OCI-LY3 (cell line): Measurements from ENCODE around the gene ISOC2.

Source experiments
- H2AFZ ChIP-seq: fragments of 200-600, 300-600 bp; shearing (Covaris generic); 2 replicates; pipeline ENCODE4 v1.6.0; 2014; ENCODE audit warnings: antibody characterized with exemption, low read depth, low read length
- H3K27ac ChIP-seq: fragments of 200-600, 300-600 bp; sonication (generic); 2 replicates; pipeline ENCODE4 v1.5.1; 2014; ENCODE audit warnings: mild to moderate bottlenecking, low read length, moderate library complexity, mixed read lengths
- H3K27me3 ChIP-seq: fragments of 200-600, 300-600 bp; sonication (generic); 2 replicates; pipeline ENCODE4 v1.6.1; 2014; ENCODE audit warnings: low read depth, low read length, mixed read lengths
- H3K36me3 ChIP-seq: fragments of 200-600, 300-600 bp; sonication (generic); replicated peaks from 2 replicates; pipeline ENCODE3; 2014; ENCODE audit warnings: low read depth, low read length, mixed read lengths
- H3K4me1 ChIP-seq: fragments of 300-600, 200-600 bp; sonication (generic); 2 replicates; pipeline ENCODE4 v1.6.1; 2014; ENCODE audit warnings: low read length, mixed read lengths
- H3K4me2 ChIP-seq: fragments of 200-600, 300-600 bp; sonication (generic); 2 replicates; pipeline ENCODE4 v1.6.1; 2014; ENCODE audit warnings: low read length, mixed read lengths
- H3K4me3 ChIP-seq: fragments of 300-600, 200-600 bp; sonication (generic); 2 replicates; pipeline ENCODE4 v1.5.1; 2014; ENCODE audit warnings: antibody characterized with exemption, mild to moderate bottlenecking, low read length, moderate library complexity
- H3K79me2 ChIP-seq: fragments of 300-600, 200-600 bp; shearing (Covaris generic); 2 replicates; pipeline ENCODE4 v1.6.1; 2014; ENCODE audit warnings: mild to moderate bottlenecking, low read length, mixed read lengths
- H3K9ac ChIP-seq: fragments of 300-600, 200-600 bp; shearing (Covaris generic); 2 replicates; pipeline ENCODE4 v1.6.0; 2014; ENCODE audit warnings: mild to moderate bottlenecking, low read length, moderate library complexity
- H3K9me3 ChIP-seq: fragments of 200-600, 300-600 bp; shearing (Covaris generic); 2 replicates; pipeline ENCODE4 v1.6.1; 2014; ENCODE audit warnings: low read length, mixed read lengths; ENCODE audit not compliant: insufficient read depth
- H4K20me1 ChIP-seq: fragments of 200-600, 300-600 bp; sonication (generic); 2 replicates; pipeline ENCODE4 v1.6.1; 2016; ENCODE audit warnings: low read length, mixed read lengths; ENCODE audit not compliant: insufficient read depth
- EZH2phosphoT487 ChIP-seq: fragments of 200-600 bp; shearing (Covaris generic); IDR thresholded peaks from 2 replicates; pipeline ENCODE4 v1.6.1; 2018; ENCODE audit warnings: antibody characterized with exemption, mixed run types, low read depth
- TF ChIP-seq, protein P1 (sequence below): fragments of 200-600, 300-600 bp; sonication (generic); IDR thresholded peaks from 2 replicates; pipeline ENCODE4 v1.5.1; 2014; ENCODE audit warnings: antibody characterized with exemption, low read length, low read depth

The ISOC2 gene

DNA sequence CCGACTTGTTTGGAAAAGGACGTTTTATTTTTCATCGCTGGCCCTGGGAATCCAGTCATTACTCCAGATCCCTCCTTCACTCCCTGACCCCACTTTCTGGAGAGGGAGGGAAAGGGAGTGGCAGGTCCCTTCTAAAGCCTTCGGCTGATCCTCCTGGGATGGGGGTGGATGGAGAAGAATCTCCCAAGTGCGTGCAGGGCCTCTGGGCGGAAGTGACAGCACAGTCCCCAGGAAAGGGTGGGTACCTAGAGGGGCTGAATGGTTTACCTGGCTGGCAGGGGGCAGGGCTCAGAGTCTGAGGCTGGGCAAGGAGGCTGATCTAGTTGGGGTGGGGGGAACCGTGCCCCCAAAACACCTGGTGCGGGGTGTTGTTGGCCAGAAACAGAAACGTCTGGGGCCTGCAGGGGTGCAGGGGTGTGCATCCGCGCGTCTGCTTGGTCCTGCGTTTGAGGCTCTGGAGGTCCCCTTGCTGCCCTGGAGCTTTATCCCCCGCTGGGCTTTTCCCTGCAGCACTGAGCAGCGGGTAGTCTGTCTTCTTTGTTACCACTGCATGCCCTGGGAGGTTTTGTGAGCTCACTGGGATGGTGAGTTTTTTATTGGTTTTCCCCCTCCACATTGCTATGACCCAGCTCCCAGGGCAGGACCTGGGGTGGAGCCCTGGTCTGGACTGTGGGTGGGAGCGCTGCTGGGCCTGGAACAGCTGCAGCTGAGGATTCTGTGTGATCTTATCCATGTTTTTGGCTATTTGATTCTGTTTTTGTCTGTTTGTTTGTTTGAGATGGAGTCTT, 12.0 kb upstream of the ISOC2 start:
- H3K27ac ChIP-seq = no peak overlapping the region
- peaks cover 10% of the 10 kb centered on the region for H3K4me1 ChIP-seq
- H3K79me2 ChIP-seq = peaks cover 9% of the 10 kb centered on the region
- H2AFZ ChIP-seq = no peak overlapping the region
- no peak overlapping the region for H3K4me3 ChIP-seq
- H3K27me3 ChIP-seq = no peaks in the 10 kb centered on the region
- H3K4me2 ChIP-seq = no peak overlapping the region
- TF ChIP-seq, protein P1, sequence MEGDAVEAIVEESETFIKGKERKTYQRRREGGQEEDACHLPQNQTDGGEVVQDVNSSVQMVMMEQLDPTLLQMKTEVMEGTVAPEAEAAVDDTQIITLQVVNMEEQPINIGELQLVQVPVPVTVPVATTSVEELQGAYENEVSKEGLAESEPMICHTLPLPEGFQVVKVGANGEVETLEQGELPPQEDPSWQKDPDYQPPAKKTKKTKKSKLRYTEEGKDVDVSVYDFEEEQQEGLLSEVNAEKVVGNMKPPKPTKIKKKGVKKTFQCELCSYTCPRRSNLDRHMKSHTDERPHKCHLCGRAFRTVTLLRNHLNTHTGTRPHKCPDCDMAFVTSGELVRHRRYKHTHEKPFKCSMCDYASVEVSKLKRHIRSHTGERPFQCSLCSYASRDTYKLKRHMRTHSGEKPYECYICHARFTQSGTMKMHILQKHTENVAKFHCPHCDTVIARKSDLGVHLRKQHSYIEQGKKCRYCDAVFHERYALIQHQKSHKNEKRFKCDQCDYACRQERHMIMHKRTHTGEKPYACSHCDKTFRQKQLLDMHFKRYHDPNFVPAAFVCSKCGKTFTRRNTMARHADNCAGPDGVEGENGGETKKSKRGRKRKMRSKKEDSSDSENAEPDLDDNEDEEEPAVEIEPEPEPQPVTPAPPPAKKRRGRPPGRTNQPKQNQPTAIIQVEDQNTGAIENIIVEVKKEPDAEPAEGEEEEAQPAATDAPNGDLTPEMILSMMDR = no peak
- TF ChIP-seq EZH2phosphoT487 = no peak
- no peaks in the 10 kb centered on the region for H3K36me3 ChIP-seq
- H3K9ac ChIP-seq = no peak overlapping the region
- no peaks in the 10 kb centered on the region for H3K9me3 ChIP-seq
- H4K20me1 ChIP-seq = no peaks in the 10 kb centered on the region

DNA sequence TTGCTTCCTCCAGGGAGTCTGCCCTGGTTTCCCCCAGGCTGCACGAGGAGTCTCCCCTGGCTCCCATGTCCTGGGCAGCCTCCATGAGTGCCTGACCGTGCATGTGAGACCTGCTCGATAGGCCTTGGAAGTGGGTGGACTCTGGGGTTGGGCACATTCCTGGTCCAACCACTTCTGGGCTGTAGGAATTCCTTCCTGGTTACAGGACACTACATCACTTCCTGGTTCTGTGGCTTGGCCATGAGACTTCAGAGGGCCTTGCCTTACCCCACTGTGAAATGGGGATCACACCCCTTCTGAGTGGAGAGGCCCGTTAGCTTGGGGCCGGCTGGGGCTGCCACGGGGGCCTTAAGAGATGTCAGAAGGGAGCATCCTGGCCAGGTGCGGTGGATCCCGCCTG, 11.0 kb upstream of the ISOC2 start:
- H3K27me3 ChIP-seq = no peaks in the 10 kb centered on the region
- H3K9ac ChIP-seq = no peak overlapping the region
- TF ChIP-seq, protein P1 = no peak
- no peak for TF ChIP-seq EZH2phosphoT487
- H3K4me1 ChIP-seq = peaks cover 8% of the 10 kb centered on the region
- H4K20me1 ChIP-seq = no peaks in the 10 kb centered on the region
- no peak overlapping the region for H2AFZ ChIP-seq
- no peak overlapping the region for H3K4me2 ChIP-seq
- H3K9me3 ChIP-seq = no peaks in the 10 kb centered on the region
- H3K27ac ChIP-seq = no peak overlapping the region
- H3K36me3 ChIP-seq = no peaks in the 10 kb centered on the region
- peaks cover 3% of the 10 kb centered on the region; the same call in 1 of the 2 replicates for H3K79me2 ChIP-seq
- H3K4me3 ChIP-seq = no peak overlapping the region

DNA sequence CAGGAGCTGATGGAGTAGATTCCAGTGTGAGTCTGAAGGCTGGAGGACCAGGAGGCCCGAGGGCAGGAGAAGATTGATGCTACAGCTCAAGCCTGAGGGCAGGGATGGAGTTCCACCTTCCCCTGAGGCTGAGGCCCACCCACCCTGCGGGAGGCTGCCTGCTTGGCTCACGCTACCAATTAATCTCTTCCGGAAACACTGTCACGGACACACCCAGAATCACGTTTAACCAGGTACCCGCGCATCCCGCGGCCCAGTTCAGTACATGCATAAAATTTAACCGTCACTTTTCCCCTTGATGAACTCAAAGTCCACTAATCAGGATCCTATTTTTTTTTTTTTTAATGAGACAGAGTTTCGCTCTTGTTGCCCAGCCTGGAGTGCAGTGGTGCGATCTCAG, 9.8 kb upstream of the ISOC2 start:
- H3K4me1 ChIP-seq = peaks cover 8% of the 10 kb centered on the region
- H3K4me2 ChIP-seq = no peak overlapping the region
- no peak overlapping the region for H3K27ac ChIP-seq
- H3K27me3 ChIP-seq = no peaks in the 10 kb centered on the region
- H3K36me3 ChIP-seq = no peaks in the 10 kb centered on the region
- H3K79me2 ChIP-seq = no peaks in the 10 kb centered on the region
- no peak for TF ChIP-seq EZH2phosphoT487
- TF ChIP-seq, protein P1 = no peak
- H4K20me1 ChIP-seq = no peaks in the 10 kb centered on the region
- no peak overlapping the region for H2AFZ ChIP-seq
- H3K9ac ChIP-seq = no peak overlapping the region
- no peak overlapping the region for H3K4me3 ChIP-seq
- no peaks in the 10 kb centered on the region for H3K9me3 ChIP-seq

DNA sequence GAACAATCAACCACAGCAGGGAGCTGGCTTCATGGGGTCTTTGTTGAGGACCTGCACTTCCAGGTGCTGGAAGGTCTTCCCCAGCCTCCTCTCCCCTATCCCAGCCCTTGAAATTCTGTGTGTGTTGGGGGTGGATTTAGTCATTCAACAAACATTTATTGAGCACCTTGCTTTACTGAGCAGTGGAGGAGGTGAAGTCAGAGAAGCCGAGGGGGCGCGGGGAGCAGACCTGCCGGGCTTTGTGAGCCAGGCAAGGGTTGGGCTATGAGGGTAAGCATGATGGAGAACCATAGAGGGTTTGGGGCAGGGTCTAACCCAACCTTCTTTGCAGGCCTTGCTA, 6.6 kb upstream of the ISOC2 start:
- no peak overlapping the region; the same call in 1 of the 2 replicates for H3K9ac ChIP-seq
- no peak for TF ChIP-seq EZH2phosphoT487
- TF ChIP-seq, protein P1 = peak; percentile 1; the same call in 1 of the 2 replicates
- peak overlapping the region; percentile 25; the same call in 1 of the 2 replicates for H3K4me3 ChIP-seq
- no peaks in the 10 kb centered on the region for H3K9me3 ChIP-seq
- H2AFZ ChIP-seq = peak overlapping the region; percentile 97
- H3K4me2 ChIP-seq = peak overlapping the region; percentile 60
- no peak overlapping the region for H3K27ac ChIP-seq
- H3K36me3 ChIP-seq = no peaks in the 10 kb centered on the region
- H4K20me1 ChIP-seq = no peaks in the 10 kb centered on the region
- no peaks in the 10 kb centered on the region for H3K27me3 ChIP-seq
- H3K79me2 ChIP-seq = no peaks in the 10 kb centered on the region
- H3K4me1 ChIP-seq = peaks cover 4% of the 10 kb centered on the region
